ENCODE measurements around the gene SHCBP1. TPM values are rescaled to one million over a fixed set of nuclear protein-coding genes. Genes with fewer than 3 reads are reported as not detected.

Gene SHCBP1
- total and polyA plus RNA-seq, 9 of the 15 experiments (the other 6 are each of a cell fraction or from before 2014, with no cell fraction given): 6.2 to 29.6 (median 19.7) TPM

- TF ChIP-seq SPI1 (IDR thresholded peaks at IDR 0.05; ENCODE audit: borderline replicate concordance, low read depth, low read length) (no peak), HMG20A (CRISPR knock-in tag; conservative IDR thresholded peaks at IDR 0.05) (no peak), NRF1 (conservative IDR thresholded peaks at IDR 0.05 in 1 of 2, IDR thresholded peaks at IDR 0.05 in 1 of 2) (0 out of 4 replicates have a peak, but pooled peaks have one; percentile 24 to 32), ZNF583 (CRISPR knock-in tag; IDR thresholded peaks at IDR 0.05) (no peak), ZNF316 (IDR thresholded peaks at IDR 0.05) (peak; percentile 56), POLR2AphosphoS5 (IDR thresholded peaks at IDR 0.05; ENCODE audit: control insufficient read depth, insufficient read depth, low read depth, low read length) (no peak), NKRF (IDR thresholded peaks at IDR 0.05; ENCODE audit: borderline replicate concordance) (no peak), MITF (IDR thresholded peaks at IDR 0.05) (0 out of 2 replicates have a peak, but pooled peaks have one; percentile 30), KAT7 (CRISPR knock-in tag; IDR thresholded peaks at IDR 0.05; ENCODE audit: borderline replicate concordance) (no peak), ZNF696 (CRISPR knock-in tag; conservative IDR thresholded peaks at IDR 0.05) (no peak), ZNF408 (CRISPR knock-in tag; IDR thresholded peaks at IDR 0.05; ENCODE audit: low read depth) (no peak), ZNF407 (IDR thresholded peaks at IDR 0.05; ENCODE audit: low read depth) (0 out of 2 replicates have a peak, but pooled peaks have one; percentile 53), SMARCA4 (IDR thresholded peaks at IDR 0.05) (no peak), THRAP3 (IDR thresholded peaks at IDR 0.05; ENCODE audit: borderline replicate concordance) (no peak), MTA3 (IDR thresholded peaks at IDR 0.05; ENCODE audit: borderline replicate concordance) (peak; percentile 35; the same call in 1 of the 2 replicates), ATF7 (IDR thresholded peaks at IDR 0.05) (peak; percentile 72), ZNF77 (CRISPR knock-in tag; IDR thresholded peaks at IDR 0.05) (no peak)
These were observed 28.5 kb upstream of the SHCBP1 start (continued) for GRCh38 chr16:46649588-46650253.

Measured in K562 (cell line).